OCI-LY3 (cell line): ENCODE measurements around the gene AMDHD2.

Source experiments
- CTCF ChIP-seq: fragments of 200-600, 300-600 bp; sonication (generic); IDR thresholded peaks from 2 replicates; pipeline ENCODE4 v1.5.1; 2014; ENCODE audit warnings: antibody characterized with exemption, low read length, low read depth
- EZH2phosphoT487 ChIP-seq: fragments of 200-600 bp; shearing (Covaris generic); IDR thresholded peaks from 2 replicates; pipeline ENCODE4 v1.6.1; 2018; ENCODE audit warnings: antibody characterized with exemption, mixed run types, low read depth

GRCh38 chr16:2485811-2486507 lies 34.2 kb upstream of the AMDHD2 start:
- TF ChIP-seq CTCF = no peak
- TF ChIP-seq EZH2phosphoT487 = no peak
